Measurements from ENCODE around the gene KCTD3.

GRCh38 chr1:215530401-215530984 lies 36.6 kb upstream of the KCTD3 start:
- TF ChIP-seq CTCF (IDR thresholded peaks at IDR 0.05; ENCODE audit: insufficient read depth, low read depth, low read length) (no peak), EZH2 (IDR thresholded peaks at IDR 0.05; ENCODE audit: insufficient read depth, low read length) (no peak)
